Measurements from ENCODE around the gene FAM227B.

- no peak for TF ChIP-seq POLR2A (IDR thresholded peaks at IDR 0.05; ENCODE audit: low read depth, low read length)
- TF ChIP-seq SPI1 (IDR thresholded peaks at IDR 0.05; ENCODE audit: low read depth, low read length) = no peak
- TF ChIP-seq POLR2AphosphoS5 (IDR thresholded peaks at IDR 0.05; ENCODE audit: low read depth, low read length) = no peak
- TF ChIP-seq TAF1 (IDR thresholded peaks at IDR 0.05; ENCODE audit: low read depth, low read length) = no peak
- TF ChIP-seq POU2F2 (IDR thresholded peaks at IDR 0.05; ENCODE audit: low read depth, low read length) = no peak
Measured at GRCh38 chr15:49297584-49297983, 323.0 kb downstream of the FAM227B start.

All from GM12891 (cell line).